ENCODE results near the gene MBOAT2.
"Not testable (repeated sequence)": the region's sequence is repeated elsewhere in the genome, so short reads cannot be mapped to it uniquely, and the experiment has no call there.

Gene MBOAT2

DNA sequence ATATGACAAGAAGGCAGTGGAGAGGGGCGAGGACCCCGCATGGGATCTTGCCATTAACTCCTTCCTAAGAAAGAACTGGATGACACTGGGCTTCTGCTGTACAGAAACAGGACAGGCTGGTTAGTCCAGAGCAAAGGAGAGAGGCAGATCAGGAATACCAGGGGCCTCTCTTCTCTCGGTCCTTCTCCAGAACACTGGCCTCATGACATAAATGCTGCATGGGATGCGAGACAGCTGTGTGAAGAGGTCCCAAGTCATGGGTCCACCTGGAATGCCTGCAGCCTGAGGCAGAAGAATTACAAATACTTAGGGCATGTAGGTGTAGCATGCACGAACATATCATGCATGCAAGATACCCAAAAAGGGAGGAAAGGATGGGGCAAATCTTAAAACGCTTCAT is 9.1 kb downstream of the MBOAT2 start:
- DNase-seq (ENCODE audit: insufficient read length, low spot score) (no peak), FAIRE-seq (no peak)

DNA sequence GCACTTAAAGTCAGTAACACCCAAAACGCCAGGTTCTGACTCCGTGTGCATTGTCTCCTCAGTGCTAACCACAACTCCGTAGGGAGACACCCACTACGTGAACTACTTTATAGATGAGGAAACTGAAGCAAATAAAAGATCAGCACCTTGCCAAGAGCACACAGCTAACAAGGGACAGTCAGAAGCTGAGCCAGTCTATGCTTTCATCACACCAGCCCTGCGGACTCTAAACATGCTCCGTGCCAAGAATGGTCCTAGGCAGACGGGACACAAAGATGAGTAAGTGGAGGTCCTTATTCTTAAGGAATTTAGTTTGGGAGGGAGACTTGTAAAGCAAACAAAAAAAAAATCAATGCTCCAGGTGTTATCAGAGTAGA is 9.6 kb downstream of the MBOAT2 start:
- no peak for FAIRE-seq
- DNase-seq (ENCODE audit: insufficient read length, low spot score), result no peak

DNA sequence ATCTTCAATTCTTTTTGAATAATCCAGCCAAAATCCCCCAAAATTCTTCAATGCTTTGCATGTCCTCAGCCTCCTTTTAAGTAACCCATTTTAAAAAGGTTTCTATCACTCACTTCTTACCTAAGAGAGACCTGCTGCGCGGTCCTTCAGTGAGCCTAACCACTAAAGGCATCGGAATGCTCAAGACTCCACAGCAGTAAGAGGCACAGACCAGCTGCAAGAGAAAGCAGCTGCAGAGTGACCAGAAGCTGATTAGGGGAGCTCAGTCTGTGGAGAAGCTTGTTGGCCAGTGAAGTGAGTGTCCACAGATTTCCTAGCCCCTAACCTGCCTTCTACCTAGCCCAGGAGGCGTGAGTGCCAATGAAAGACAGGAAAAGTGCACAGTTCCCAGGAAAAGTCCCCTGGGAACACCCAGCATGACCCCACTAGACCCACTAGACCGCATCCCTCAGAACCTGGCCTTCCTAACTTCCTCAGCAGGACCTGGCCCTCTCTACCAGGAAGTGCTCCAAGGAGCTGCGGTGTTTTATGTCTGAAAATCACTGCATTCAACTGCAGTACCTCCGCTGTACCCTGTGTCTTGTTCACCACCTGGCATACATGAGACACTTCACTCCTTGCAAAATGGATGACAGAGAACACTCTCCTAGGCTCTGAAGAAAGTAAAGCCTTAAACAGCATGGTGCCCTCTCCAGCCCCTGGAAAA is 10.1 kb downstream of the MBOAT2 start:
- no peak for FAIRE-seq

DNA sequence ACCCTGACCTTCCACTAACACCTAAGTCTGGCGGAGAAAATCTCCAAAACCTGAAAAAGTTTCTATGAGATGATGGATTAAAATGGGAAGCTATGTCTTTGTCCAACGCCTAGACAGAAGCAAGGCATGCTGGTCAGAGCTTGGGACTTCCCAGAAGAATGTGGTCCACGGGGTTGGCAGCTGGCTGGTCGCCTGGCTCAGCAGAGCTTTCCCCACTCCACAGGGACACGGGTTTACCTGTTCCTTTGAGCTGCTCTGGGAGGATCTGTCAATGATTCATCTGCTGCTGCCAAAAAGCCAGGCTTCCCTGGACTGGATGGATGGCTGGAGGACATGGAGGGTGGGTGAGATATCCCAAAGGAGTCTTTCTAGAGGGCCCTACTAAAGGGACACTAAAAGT is 10.8 kb downstream of the MBOAT2 start:
- FAIRE-seq, result no peak
- no peak for DNase-seq (ENCODE audit: insufficient read length, low spot score)

More for the DNA sequence above, 10.1 kb downstream of the MBOAT2 start:
- DNase-seq (ENCODE audit: insufficient read length, low spot score), result no peak

DNA sequence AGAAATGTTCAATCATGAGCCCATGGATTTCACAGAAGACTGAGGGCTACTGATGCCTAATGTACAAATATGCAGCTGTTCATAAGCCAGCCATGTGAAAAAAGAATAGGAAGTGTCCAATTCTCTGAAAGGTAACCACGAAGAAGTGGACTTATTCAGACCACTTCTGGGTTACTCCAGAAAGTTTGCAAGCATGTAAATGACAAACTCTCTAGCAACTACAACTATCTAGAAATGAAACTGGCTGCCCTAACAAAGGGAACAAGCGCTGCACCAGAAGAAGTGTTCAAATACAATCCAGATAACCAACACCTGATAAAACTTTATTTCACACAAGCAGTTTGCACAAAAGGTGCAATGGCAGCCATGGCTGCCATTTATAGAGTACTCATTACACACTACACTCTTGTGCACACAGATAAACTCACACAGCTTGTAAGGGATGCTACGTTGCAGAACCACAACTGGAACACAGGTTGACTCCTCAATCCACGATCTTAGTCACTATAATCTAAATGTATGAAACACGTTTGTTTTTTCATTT is 13.9 kb downstream of the MBOAT2 start:
- DNase-seq (ENCODE audit: insufficient read length, low spot score) (no peak), FAIRE-seq (no peak)

DNA sequence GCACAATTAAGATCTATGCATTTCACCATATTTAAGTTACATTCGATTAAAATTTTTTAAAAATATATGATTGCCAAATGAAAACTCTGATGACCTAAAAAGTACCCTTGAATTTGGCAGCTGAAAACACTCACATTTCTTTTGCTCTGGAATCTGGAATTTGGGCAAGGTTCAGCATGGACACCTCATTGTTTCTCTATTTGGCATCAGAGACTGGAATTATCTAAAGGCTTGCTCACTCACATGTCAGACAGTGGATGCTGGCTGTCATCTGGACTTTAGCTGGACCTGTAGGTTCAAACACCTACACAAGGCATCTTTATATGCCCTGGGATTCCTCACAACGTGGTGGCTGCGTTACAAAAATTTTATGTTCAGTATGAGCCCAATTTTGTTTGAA is 16.1 kb downstream of the MBOAT2 start:
- FAIRE-seq, result no peak
- DNase-seq (ENCODE audit: insufficient read length, low spot score), result no peak

DNA sequence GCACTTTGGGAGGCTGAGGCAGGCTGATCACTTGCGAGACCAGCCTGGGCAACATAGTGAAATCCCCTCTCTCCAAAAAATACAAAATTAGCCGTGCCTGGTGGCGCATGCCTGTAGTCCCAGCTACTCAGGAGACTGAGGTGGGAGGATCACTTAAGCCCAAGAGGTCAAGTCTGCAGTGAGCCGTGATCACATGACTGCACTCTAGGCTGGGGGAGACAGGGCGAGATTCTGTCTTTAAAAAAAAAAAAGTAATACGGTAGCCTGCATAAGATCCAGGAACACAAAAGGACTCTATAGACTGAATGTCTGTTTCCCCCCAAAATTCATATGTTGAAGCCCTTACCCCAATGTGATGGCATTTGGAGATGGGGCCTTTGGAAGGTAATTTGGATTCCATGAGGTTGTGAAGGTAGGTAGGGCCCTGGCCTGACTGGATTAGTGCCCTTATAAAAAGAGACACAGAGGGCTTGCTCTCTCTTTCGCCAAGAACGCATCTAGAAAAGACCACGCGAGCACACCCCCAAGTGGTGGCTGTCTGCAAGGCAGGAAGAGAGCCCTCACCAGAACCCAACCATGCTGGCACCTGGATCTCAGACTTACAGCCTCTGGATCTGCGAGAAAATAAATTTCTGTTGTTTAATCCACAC is 17.0 kb downstream of the MBOAT2 start:
- FAIRE-seq (no peak), DNase-seq (ENCODE audit: insufficient read length, low spot score) (no peak)

DNA sequence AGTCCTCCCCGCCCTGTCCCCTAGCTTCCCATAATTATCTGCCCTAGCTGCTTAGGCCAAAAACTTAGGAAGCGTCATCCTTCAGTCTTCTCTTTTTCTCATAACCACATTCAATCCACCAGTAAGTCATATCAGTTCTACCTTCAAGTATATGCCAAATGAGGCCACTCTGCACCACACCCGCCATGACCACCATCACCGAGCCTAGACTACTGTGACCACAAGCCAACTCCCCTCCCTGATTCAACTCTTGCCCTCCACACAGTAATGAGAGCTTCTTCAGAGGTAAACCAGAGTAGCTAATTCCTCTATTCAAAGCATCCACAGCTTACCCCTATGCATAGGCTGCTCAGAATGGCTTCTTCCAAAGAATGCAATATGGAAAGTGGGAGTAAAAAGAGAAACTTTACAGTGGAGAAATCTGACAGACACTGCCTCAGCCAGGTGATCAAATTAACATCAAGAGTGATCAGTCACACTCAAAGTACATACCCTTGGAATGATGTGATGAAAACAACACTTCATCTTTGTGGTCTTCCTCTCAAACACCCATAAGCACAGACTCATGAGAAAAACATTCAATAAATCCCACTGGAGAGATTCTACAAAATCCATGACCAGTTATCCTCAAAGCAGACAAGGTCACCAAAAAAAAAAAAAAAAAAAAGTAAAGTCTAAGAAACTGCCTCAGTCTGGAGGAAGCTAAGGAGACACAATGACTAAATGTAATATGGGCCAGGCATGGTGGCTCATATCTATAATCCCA is 17.7 kb downstream of the MBOAT2 start:
- DNase-seq (ENCODE audit: insufficient read length, low spot score), result no peak
- FAIRE-seq, result no peak

DNA sequence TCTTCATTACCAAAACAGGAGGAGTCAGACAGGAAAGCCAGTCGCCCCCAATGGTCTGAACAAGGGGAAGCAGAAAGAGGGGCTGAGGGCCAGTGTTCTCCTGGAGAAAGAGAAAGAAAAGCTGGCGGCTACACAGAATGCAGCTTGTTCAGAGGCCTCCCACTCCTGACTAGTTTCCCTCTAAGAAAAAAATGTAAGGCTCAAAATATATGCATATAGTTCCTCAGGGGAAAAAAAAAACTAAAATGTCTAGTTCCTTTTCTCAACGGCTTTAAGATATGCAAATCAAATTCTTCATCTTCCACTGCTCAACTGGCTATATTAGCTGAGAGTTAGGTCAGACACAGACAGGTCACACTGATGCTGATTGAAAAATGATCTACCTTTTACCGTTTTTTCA is 18.6 kb downstream of the MBOAT2 start:
- FAIRE-seq, result peak; percentile 55
- DNase-seq (ENCODE audit: insufficient read length, low spot score), result no peak

DNA sequence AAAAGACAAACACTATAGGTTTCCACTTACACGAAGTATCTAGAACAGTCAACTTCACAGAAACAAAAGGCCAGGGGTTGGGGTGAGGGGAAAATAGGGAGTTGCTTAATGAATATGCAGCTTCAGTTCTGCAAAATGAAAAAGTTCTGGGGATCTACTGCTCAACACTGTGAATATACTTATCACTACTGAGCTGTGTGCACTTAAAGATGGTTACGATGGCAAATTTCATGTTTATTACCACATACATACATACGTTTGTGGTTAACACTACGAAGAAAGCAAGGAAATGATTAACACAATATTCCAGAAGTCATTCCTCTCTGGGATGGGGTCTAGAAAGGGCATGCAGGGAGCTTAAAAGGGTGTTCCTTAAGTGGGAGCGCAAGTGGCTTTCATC is 19.3 kb downstream of the MBOAT2 start:
- FAIRE-seq (no peak), DNase-seq (ENCODE audit: insufficient read length, low spot score) (no peak)

DNA sequence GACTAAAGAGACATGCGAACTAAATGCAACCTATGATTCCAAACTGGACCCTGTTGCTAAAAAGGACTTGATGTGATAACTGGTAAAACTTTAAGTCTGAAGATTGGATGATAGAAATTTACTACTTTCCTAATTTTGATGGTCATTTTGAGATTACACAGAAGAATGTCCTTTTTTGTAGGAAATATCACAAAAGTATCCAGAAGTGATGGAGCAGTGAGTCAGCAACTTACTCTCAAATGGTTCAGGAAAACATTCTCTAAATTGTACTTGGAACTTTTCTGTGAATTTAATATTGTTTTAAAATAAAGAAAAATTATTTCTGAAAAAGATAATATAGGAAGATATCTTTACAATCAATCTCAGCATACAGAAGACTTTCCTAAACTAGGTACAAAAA is 19.9 kb downstream of the MBOAT2 start:
- FAIRE-seq, result no peak
- DNase-seq (ENCODE audit: insufficient read length, low spot score), result no peak

DNA sequence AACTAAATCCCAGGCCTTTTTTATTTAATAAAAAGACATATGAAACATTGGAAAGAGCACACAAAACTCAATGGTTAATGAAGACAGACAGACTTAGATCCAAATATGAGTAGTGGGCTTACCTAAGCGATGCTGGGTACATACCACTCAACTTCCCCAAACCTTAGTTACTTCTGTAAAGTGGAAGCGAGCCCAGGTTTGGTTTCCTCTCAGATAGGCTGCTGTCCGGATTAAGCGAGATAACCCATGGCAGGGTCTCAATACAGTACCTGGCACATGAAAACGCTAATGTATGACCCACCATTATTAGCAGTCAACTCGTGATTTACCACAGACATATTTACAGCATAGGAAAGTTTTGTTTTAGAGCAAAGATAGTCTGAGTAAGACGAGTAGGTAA is 21.6 kb downstream of the MBOAT2 start:
- no peak for FAIRE-seq

DNA sequence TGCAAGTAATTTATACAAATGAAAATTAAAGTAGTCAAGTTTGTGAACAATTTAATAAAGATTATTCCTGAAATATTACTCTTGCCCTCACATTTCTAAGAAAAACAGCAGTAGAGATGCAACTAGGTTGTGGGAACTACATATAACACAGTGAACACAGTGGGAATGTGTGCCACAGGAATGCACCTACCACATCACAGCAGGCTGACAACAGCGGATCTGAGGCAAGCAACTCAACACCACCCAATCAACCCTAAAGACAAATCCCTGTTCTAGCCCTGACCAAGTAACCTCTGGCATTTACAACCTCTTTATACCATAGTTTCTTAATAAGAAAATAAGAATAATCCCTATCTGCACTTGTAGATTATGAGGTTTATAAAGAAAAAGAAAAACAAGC is 23.4 kb downstream of the MBOAT2 start:
- no peak for FAIRE-seq
- no peak for DNase-seq (ENCODE audit: insufficient read length, low spot score)

More for the DNA sequence above, 21.6 kb downstream of the MBOAT2 start:
- DNase-seq (ENCODE audit: insufficient read length, low spot score), result no peak

DNA sequence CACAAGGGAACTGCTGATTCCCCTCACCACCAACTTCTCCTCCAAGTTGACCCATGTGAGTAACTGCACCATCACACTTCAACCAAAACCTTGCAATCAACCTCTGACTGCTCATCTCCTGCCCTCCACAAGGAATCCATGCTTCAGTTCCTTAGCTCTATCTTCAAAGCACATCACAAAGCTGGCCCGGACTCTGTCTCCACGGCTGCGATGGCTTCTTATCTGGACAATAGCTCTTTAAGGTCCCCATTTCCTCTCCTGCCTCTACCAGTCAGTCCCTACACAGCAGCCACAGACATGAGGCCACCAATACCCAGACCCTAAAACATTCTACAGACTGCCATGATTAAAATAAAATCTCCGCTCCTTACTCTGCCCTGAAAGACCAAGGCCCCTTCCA is 25.7 kb downstream of the MBOAT2 start:
- no peak for DNase-seq (ENCODE audit: insufficient read length, low spot score)
- no peak for FAIRE-seq

DNA sequence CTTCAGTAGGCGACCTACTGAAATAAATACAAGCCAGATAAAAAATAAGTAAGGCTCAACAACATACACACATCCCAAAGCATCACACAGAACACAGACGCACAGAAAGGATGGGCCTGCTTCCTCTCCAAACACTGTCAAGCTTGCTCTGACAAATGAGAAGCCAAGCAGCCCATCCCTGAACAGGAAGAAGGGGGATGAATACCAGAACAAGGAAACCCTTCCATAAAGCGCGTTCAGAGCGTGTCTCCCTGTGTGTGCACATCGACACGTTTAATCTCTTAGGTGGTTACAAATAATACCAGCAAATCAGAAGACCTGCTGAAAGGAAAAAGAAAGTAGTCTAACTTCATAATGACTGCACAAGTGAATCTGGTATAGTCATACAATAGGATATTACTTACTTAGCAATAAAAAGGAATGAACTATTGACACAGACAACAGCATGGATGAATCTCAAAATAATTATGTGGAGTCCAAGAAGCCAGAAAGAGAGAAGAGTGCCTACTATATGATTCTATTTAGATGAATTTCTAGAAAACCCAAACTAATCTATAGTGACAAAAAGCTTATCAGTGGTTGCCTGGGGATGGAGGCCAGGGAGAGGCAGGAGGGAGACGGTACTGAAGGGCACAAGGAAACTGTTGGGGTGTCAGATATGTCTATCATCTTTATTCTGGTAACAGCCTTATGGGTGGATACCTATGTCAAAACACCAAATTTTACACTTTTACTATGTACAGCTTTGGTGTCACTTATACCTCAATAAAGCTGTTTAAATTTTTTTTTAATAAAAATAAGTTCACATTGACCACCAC is 26.8 kb downstream of the MBOAT2 start:
- DNase-seq (ENCODE audit: insufficient read length, low spot score) (no peak), FAIRE-seq (no peak)

DNA sequence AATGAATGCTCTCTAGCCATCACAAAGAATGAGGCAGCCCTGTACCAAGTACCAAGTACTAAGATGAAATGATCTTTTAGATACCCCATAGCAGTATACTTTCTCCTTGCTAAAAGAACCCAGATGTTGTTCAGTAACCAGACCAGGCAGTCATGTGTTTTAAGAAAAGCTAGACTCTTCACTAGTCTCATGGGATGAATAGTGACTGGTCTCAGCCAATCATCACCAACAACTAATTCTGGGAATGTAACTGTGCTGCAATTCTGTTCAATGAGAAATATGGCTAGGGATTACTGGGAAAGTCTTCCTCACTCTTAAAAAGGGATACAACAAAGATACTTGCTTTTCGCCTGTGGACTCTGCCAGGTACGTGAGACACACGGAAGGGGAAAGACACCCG is 29.5 kb downstream of the MBOAT2 start:
- DNase-seq (ENCODE audit: insufficient read length, low spot score), result no peak
- no peak for FAIRE-seq

DNA sequence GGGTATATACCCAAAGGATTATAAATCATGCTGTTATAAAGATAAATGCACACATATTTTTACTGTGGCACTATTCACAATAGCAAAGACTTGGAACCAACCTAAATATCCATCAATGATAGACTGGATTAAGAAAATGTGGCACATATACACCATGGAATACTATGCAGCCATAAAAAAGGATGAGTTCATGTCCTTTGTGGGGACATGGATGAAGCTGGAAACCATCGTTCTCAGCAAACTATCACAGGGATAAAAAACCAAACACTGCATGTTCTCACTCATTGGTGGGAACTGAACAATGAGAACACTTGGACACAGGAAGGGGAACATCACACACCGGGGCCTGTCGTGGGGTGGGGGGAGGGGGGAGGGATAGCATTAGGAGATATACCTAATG is 30.5 kb downstream of the MBOAT2 start:
- not testable (repeated sequence) for DNase-seq (ENCODE audit: insufficient read length, low spot score); FAIRE-seq

DNA sequence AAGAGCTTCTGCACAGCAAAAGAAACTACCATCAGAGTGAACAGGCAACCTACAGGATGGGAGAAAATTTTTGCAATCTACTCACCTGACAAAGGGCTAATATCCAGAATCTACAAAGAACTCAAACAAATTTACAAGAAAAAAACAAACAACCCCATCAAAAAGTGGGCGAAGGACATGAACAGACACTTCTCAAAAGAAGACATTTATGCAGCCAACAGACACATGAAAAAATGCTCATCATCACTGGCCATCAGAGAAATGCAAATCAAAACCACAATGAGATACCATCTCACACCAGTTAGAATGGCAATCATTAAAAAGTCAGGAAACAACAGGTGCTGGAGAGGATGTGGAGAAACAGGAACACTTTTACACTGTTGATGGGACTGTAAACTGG is 30.9 kb downstream of the MBOAT2 start:
- not testable (repeated sequence) for DNase-seq (ENCODE audit: insufficient read length, low spot score); FAIRE-seq

DNA sequence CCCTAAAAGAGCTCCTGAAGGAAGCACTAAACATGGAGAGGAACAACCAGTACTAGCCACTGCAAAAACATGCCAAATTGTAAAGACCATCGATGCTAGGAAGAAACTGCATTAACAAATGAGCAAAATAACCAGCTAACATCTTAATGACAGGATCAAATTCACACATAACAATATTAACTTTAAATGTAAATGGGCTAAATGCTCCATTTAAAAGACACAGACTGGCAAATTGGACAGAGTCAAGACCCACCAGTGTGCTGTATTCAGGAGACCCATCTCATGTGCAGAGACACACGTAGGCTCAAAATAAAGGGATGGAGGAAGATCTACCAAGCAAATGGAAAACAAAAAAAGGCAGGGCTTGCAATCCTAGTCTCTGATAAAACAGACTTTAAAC is 34.1 kb downstream of the MBOAT2 start:
- FAIRE-seq; DNase-seq (ENCODE audit: insufficient read length, low spot score): not testable (repeated sequence)

DNA sequence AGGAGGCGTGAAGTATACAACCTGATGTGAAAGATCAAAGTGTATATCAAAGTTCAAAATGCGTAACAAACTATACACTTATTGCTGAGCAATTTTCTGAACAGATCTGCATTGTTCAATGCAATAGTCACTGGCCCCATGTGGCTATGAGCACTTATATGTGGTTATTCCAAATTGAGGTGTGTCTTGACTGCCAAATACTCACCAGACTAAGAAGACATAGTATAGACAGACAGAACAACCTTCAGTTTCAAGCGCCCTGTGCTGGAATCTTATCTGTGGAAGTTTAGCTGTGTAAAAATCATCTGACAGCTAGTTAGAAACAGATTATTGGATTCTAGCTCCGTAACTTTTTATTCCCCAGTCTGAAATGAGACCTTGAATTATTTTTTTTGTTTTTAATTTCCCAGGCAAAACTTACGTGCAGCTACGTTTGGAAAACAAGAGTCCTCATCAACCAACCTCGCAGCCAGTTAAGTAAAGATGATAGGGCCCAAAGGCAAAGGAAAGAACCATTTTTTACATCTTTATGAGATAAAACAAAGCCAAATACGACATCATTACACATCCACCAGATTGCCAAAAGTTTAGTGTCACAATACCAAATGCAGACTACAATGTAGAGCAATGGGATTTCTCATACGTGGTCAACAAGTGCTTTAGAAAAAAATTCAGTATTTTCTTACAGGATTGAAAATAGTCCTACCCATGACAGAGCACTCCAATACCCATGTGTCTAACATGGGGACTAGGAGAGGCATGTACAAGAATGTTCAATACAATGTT is 37.2 kb downstream of the MBOAT2 start:
- DNase-seq (ENCODE audit: insufficient read length, low spot score), result no peak
- no peak for FAIRE-seq

All from GM19239 (cell line).